Small intestine (tissue), 7 donors: Measurements from ENCODE around the gene COG6. TPM values are rescaled to one million over a fixed set of nuclear protein-coding genes. Genes with fewer than 3 reads are reported as not detected.

ENCODE experiments used
- DNase-seq, 2 donors: peaks; one replicate each; pipeline versions ENCODE4 v3.0.0 to v3.0.0-alpha.2; 2013
- FAIRE-seq: peaks from 2 replicates; lab custom pipeline; 2012; peaks lifted over from hg19 to GRCh38; lab: Jason Lieb, UNC
- H3K27ac ChIP-seq, 3 donors: one replicate each; pipeline ENCODE4 v1.5.1; 2013; ENCODE audit warnings: low read length in 2 of 3, mild to moderate bottlenecking in 2 of 3, control low read depth in 1 of 3, inconsistent platforms in 1 of 3, low read depth in 1 of 3, moderate library complexity in 1 of 3
- H3K27me3 ChIP-seq, 3 donors: one replicate each; pipeline ENCODE4 v1.6.1; 2013; ENCODE audit warnings: low read length in 3 of 3, inconsistent platforms in 1 of 3; ENCODE audit not compliant: control insufficient read depth in 3 of 3, insufficient read depth in 3 of 3
- H3K36me3 ChIP-seq, 3 donors: one replicate each; pipeline ENCODE4 v1.6.1; 2013; ENCODE audit warnings: low read length in 3 of 3, inconsistent platforms in 1 of 3, low read depth in 1 of 3, mild to moderate bottlenecking in 1 of 3, moderate library complexity in 1 of 3; ENCODE audit not compliant: control insufficient read depth in 3 of 3, insufficient read depth in 2 of 3
- H3K4me1 ChIP-seq, 3 donors: one replicate each; pipeline ENCODE4 v1.6.1; 2013; ENCODE audit warnings: low read length in 2 of 3, inconsistent platforms in 1 of 3, low read depth in 1 of 3, mild to moderate bottlenecking in 1 of 3, moderate library complexity in 1 of 3; ENCODE audit not compliant: control insufficient read depth in 3 of 3, insufficient read depth in 2 of 3
- H3K4me3 ChIP-seq, 3 donors: one replicate each; pipeline ENCODE4 v1.5.1; 2013; ENCODE audit warnings: low read length in 3 of 3, control low read depth in 1 of 3, inconsistent platforms in 1 of 3, low read depth in 1 of 3, mild to moderate bottlenecking in 1 of 3, moderate library complexity in 1 of 3
- H3K9me3 ChIP-seq, 2 donors: one replicate each; pipeline ENCODE4 v1.6.1; 2013; ENCODE audit warnings: low read depth in 1 of 2, low read length in 1 of 2; ENCODE audit not compliant: control insufficient read depth in 2 of 2, insufficient read depth in 1 of 2
- WGBS, 3 donors: extraction: QIAGEN DNeasy Blood & Tissue Kit; methylation state at CpG; one replicate each; pipeline ENCODE4 v1.1.7; 2013; 5-methylcytosine and 5-hydroxymethylcytosine counted together
- polyA plus RNA-seq, 4 donors: library from polyadenylated mRNA; stranded (reverse) in 3 of 4; unstranded in 1 of 4; fragments of 200-250 nt in 3 of 4; fragments of 120-200 nt in 1 of 4; gene quantifications; one replicate each; pipeline versions ENCODE4 v1.2.1 to v1.2.3, GENCODE V29; 2013
- donor health status: healthy with polysubstance abuse.
- donor health status: control.
- donor health status: control.
- donor health status: Bipolar disorder and iron deficiency.
- donor health status: healthy.

COG6 gene
- polyA plus RNA-seq, 4 donors: 9.5 to 28.4 (median 10.1) TPM

- H3K4me1 ChIP-seq: no peaks in the 10 kb centered on the region
- no peak overlapping the region for H3K4me3 ChIP-seq
- WGBS, 3 donors: 76 to 83% (median 83%) methylated on average over 8 of the region's 8 CpGs
- H3K36me3 ChIP-seq: no peaks in the 10 kb centered on the region
- FAIRE-seq: no peak
- H3K9me3 ChIP-seq: no peaks in the 10 kb centered on the region
- DNase-seq: no peak
- H3K27me3 ChIP-seq: no peaks in the 10 kb centered on the region
- no peak overlapping the region for H3K27ac ChIP-seq
Observed at GRCh38 chr13:39779337-39780265, 124.1 kb downstream of the COG6 start.

DNA sequence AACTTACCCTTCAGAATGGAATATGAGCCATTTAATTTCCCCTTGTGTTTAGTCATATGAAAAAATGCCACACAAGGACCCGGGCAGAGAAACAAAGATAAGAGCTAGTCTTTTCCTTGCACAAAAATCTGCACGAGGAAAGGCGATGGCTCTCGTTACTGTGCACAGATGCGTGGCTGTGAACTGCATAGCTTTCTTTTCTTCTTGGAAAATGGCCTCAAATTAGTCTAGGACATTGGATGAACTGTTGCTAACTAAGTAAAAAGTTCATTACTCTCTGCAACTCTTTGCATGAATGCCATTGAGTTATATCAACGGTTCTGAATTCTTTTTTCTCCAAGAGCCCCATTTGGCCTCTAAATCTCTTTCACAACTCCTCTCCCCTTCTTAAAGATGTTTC lies 125.2 kb downstream of the COG6 start:
- Histone ChIP-seq H3K9me3 (no peaks in the 10 kb centered on the region), H3K4me3 (no peak overlapping the region), H3K4me1 (no peaks in the 10 kb centered on the region), H3K36me3 (no peaks in the 10 kb centered on the region), H3K27ac (no peak overlapping the region), H3K27me3 (no peaks in the 10 kb centered on the region)
- no peak for DNase-seq
- WGBS, 3 donors: 81 to 86% (median 85%) methylated on average over 6 of the region's 6 CpGs
- FAIRE-seq: no peak

DNA sequence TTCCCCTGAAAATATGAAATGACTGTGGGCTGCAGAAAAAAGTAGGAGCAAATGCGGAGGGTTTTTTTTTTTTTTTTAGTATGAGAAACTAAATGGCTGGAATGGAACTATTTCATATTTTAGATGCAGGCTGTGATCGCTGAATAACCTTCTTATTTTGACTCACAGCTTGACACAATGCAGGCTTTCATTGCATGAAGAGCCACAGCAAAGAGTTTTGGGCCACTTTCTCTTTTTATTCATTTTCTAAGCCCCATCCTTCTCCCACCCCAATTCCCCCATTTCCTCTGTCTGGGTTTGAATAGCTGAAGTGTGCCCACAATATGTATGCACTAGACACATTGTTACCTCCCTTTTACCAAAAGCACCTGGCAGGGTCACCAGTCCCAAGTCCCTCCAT lies 125.9 kb downstream of the COG6 start:
- no peak for DNase-seq
- H3K27me3 ChIP-seq: no peaks in the 10 kb centered on the region
- H3K4me3 ChIP-seq: no peak overlapping the region
- H3K4me1 ChIP-seq: no peaks in the 10 kb centered on the region
- H3K9me3 ChIP-seq: no peaks in the 10 kb centered on the region
- no peak overlapping the region for H3K27ac ChIP-seq
- H3K36me3 ChIP-seq: no peaks in the 10 kb centered on the region
- FAIRE-seq: no peak
- 80 to 87% (median 82%) methylated on average over 2 of the region's 2 CpGs for WGBS, 3 donors

DNA sequence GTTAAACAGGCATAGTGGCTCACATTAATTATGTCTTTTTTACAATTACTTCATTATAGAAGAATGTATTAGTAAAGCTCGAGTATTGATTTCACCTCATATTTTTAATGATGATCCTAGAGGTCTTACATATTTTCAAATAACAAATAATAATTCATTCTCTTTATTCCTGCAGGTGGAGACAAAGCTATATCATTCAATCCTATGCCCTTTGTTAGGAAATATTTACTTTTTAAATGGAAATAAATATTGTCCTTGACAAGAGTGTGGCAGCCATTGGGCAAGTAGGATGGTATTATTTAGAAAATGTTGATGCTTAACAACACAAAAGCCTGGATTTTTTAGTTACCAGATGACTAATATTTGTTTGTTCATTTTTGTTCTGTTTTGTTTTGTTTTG lies 127.6 kb downstream of the COG6 start:
- DNase-seq (no peak), FAIRE-seq (no peak)
- Histone ChIP-seq H3K4me1 (no peaks in the 10 kb centered on the region), H3K36me3 (no peaks in the 10 kb centered on the region), H3K9me3 (no peaks in the 10 kb centered on the region), H3K4me3 (no peak overlapping the region), H3K27ac (no peak overlapping the region), H3K27me3 (no peaks in the 10 kb centered on the region)
- 70 to 89% (median 87%) methylated on average over 1 of the region's 1 CpG for WGBS, 3 donors

- no peak overlapping the region for H3K27ac ChIP-seq
- WGBS, 3 donors: 81 to 92% (median 89%) methylated on average over 1 of the region's 1 CpG
- no peak for DNase-seq
Observed at GRCh38 chr13:39784347-39784746, 128.9 kb downstream of the COG6 start.

DNA sequence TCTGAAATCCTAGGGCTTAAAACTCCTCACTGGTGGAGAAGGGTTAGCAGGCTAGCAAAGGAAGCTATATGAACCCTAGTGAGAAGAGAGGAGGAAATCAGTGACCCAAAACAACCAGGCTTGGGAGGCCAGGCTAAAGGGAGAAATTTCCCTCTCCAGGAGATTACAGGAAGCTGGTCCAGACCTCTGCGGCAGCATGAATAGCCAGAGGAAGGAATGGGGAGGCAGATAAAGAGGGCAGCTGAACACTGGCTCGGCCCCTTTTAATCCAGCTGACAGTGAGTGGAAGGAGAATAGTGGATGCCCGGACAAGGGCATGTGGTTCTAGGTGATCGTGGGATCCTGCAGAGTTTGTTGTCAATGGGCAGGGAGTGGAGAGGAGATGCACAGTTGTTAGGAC lies 130.6 kb downstream of the COG6 start:
- Histone ChIP-seq H3K4me1 (no peaks in the 10 kb centered on the region), H3K4me3 (no peak overlapping the region), H3K27ac (no peak overlapping the region), H3K36me3 (no peaks in the 10 kb centered on the region), H3K27me3 (no peaks in the 10 kb centered on the region), H3K9me3 (peaks cover 0 to 5% of the 10 kb centered on the region in 2 donors)
- no peak for DNase-seq
- 65 to 77% (median 75%) methylated on average over 4 of the region's 4 CpGs for WGBS, 3 donors
- no peak for FAIRE-seq

More at GRCh38 chr13:39784347-39784746, 128.9 kb downstream of the COG6 start:
- H3K9me3 ChIP-seq: peaks cover 0 to 1% of the 10 kb centered on the region in 2 donors
- H3K27me3 ChIP-seq: no peaks in the 10 kb centered on the region
- no peak for FAIRE-seq
- H3K36me3 ChIP-seq: no peaks in the 10 kb centered on the region
- no peak overlapping the region for H3K4me3 ChIP-seq
- H3K4me1 ChIP-seq: no peaks in the 10 kb centered on the region

DNA sequence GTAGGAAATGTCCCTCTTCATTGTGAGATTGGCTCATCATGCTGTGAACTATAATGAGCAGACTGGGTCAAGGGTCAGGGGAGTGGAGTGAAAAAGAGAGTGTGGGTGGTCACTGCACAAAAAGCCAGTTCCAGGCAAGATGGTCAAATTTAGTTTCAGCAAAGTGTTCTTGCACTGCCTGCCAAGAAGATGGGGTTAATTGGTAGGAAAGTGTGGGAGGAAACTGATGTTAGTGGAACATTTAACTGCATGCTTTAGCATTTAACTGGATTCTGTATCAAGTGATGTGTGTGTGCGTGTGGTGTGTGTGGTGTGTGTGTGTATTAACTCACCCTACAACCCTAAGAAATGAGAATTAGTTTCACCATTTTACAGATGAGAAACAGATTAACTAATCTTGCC lies 131.6 kb downstream of the COG6 start:
- Histone ChIP-seq H3K4me3 (no peak overlapping the region), H3K27ac (no peak overlapping the region), H3K4me1 (no peaks in the 10 kb centered on the region), H3K9me3 (peaks cover 0 to 5% of the 10 kb centered on the region in 2 donors), H3K36me3 (no peaks in the 10 kb centered on the region), H3K27me3 (no peaks in the 10 kb centered on the region)
- FAIRE-seq (no peak), DNase-seq (no peak)
- 71 to 78% (median 72%) methylated on average over 1 of the region's 1 CpG for WGBS, 3 donors

GRCh38 chr13:39788102-39788501 lies 132.6 kb downstream of the COG6 start:
- FAIRE-seq (no peak), DNase-seq (no peak)
- no peak overlapping the region for H3K4me3 ChIP-seq
- WGBS, 3 donors: 70 to 75% (median 75%) methylated on average over 5 of the region's 5 CpGs
- peaks cover 0 to 5% of the 10 kb centered on the region in 2 donors for H3K9me3 ChIP-seq
- H3K27me3 ChIP-seq: no peaks in the 10 kb centered on the region
- H3K36me3 ChIP-seq: no peaks in the 10 kb centered on the region
- no peak overlapping the region for H3K27ac ChIP-seq
- H3K4me1 ChIP-seq: no peaks in the 10 kb centered on the region
